ENCODE measurements around the gene SLITRK3.
"Not testable (repeated sequence)": the region's sequence is repeated elsewhere in the genome, so short reads cannot be mapped to it uniquely, and the experiment has no call there.

The SLITRK3 gene

DNA sequence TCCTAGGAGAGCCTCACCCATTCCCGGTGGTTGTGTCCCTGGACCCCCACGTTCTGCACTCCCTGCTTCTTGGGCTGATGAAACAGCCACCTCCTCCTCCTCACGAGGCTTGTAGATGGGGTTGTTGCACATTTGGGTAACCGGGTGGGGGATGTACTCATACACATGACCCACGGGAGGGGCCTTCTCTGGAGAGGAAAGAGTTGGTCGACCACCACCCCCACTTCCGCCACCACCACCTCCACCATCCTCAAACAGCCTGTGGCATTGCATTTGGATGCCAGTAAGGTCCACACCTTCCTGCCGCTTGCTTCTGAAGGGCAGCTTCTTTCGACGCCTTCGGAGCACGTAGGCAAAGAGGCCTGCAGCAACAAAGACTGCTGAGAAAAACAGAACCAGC lies 7.7 kb downstream of the SLITRK3 start:
- DNase-seq = no peak

DNA sequence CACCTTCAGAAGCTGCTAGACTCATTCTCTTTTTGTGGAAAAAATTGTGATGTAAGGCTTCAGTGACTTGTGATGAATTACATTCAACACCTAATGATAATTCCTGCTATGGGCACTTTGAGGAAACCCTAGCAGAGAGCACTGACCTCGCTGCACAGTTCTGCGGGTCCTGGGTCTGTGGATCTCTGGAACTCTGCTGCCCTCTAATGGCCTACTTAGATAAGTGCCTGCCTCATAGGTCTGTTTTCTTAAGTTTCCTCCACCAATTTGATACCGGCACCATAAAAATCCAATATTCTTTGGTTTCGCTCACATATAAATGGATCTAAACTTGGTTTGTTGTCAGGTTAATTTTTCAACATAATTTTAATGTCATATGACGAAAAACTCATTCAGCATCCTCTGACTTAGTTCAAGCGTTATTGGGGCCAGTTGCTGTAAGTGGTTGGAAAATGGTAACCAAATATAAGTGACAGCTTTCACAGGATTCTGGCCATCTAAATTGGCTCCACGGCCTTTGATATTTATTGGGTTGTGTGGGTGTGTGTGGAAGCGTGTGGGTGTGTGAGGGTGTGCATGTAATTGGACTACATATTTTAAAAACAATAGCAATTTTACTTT lies 10.4 kb downstream of the SLITRK3 start:
- peak in 1 of 2 donors; percentile 45 for DNase-seq

DNA sequence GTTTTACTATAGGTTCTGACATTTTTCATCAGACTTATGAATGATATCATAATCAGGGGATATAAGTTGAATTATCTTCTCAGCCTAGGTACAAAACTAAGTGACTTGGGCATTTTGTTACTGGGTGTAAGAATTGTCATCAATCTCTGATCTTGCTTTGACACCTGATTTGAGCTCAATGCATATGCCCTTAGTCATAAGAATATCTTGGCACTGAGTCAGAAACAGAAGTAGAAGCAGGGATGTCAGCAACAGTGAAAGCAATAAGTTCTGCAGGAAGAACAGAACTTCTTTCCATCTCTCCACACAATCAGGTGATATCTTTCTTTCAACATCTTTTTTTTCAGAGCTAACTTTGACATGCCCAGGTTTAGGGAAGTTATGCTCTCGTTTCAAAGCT lies 14.6 kb downstream of the SLITRK3 start:
- no peak for DNase-seq

DNA sequence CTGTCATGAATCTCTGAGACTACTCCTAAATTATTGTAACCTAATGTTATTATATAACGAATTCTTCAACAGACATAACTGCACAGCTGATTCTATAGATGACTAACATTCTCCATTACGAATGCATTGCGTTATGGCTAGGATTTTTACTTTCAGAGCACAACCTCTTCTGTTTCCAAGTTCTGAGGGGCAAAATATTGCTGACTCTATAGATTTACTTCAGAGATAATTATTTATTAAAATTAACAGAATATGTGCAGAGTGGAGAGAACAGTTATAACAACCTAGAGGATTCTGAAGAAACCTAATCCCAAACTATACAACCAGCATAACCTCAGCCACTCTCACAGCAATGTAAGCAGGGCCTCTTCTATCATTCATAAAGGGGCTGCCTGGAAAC lies 25.9 kb downstream of the SLITRK3 start:
- DNase-seq = no peak

DNA sequence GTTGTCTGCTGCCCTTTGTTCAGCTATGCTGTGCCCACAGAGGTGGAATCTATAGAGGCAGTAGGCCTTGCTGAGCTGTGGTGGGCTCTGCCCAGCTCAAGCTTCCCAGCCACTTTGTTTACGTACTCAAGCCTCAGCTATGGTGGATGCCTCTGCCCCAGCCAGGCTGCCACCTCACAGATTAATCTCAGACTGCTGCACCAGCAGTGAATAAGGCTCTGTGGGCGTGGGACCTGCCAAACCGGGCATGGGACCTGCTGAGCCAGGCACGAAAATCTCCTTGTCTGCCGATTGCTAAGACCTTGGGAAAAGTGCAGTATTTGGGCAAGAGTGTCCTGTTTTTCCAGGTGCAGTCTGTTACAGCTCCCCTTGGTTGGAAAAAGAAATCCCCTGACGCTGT lies 26.8 kb downstream of the SLITRK3 start:
- DNase-seq = no peak

DNA sequence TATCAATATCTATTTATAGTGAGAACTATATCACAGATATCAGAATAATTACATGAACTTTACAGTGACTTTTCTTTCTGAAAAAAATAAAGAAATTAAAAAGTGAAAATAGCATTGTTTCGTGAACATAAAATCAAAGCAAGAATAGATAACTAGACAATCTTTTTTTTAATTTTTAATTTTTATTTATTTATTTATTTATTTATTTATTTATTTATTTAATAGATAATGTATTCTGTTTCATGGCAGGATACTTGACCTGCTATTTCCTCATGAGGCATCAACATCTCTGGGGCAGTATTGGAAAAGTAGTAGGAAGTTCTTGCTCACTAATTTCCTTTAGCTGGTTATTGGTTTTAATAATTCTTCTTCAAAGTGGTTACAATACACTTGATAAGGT lies 33.3 kb downstream of the SLITRK3 start:
- no peak for DNase-seq

DNA sequence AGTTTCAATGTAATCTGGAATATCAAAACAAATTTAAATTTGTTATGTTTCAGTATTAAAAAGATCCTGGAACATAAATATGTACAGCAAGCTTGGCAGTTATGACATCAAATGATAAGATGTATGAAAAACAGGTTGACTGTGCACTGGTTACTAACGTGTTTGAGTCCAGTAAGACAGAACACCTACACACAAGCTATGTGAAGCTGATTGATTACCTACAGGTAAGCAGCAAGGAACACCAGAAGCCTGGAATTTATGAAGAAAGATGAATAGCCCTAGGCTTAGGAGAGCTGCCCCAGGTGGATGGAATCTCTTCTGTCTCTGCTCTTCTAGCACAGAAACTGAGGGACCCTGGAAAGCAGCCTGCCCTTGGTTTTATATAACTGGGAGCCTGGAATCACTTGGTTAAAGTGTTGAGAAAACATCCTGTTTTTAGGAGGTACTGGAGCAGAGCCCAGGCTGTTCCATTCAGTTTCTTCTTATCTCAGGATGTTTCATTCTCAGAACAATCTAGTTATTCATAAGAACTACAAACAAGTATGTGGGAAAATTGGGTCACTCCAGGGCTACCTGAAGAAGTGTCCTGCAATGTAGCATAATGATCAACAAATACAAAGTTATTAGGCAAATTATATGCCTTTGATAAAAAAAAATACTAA lies 36.3 kb downstream of the SLITRK3 start:
- DNase-seq = no peak

DNA sequence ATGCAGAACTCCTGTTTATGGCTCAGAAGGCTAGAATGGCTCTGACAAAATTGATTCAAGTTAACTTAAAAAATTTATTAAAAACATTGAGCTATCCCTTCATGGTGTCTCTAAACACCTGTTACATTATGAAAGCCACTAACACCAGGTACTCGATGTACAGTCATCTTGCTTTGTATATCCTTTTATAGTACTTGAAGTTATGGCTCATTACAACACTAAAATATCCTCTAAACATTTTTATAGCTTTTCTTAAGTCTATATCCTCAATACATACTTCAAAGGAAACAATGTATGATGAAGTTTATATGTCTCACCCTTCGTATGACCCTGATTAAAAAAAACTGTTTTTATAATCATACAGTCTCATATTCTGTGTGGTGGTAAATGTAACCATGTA lies 38.2 kb downstream of the SLITRK3 start:
- no peak for DNase-seq

DNA sequence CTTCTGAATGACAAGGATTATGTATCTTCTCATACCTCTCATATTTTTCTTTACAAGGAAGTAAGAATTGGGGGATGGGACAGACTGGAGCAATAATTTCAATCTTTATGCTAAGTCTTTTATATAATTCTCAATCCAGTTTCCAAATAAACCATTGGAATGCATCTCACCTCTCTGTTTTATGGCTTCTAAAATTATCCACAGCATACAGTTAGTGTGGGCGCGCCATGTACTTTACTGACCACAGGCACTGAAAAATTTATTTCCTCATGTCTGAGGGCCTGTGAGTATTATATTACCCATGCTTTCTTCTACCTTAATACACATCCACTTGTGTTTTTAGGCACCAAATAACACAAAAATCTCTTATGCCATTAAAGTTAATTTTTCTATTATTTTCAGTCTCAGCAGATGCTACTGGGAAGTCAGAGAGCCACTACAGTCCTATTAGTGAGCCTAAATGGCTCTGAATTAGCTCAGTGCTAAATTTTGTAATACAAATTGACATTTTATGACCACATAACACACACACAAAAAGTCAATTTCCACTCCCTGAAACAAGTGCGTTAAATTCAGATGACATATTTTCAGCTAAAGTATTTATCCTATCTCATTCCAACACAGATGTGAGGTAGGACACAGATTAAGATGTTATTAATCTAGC lies 39.3 kb downstream of the SLITRK3 start:
- no peak for DNase-seq

DNA sequence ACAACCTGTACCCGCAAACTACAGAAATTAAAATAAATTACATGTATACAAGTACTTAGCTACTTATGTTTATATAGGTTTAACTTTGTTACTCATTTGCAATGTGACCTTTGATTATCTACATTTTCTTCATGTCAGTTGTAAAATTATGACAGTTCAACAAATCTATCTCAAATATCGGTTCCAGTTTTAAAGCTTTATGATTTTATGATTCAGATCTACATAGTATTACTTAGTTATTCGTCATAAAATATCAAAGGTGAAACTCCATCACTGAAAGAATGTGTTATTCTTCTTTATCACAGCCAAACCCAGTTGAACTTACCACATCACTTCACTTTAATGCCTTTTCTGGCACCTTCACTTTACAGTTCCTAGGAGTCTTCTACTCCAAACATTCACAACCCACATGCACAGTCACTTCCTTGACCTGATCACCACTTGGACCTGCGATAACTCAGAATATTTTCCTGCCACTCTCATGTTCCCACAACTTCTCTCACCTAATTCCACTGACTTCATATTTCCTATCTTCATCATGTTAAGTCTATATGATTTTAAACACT lies 47.2 kb downstream of the SLITRK3 start:
- DNase-seq = no peak

DNA sequence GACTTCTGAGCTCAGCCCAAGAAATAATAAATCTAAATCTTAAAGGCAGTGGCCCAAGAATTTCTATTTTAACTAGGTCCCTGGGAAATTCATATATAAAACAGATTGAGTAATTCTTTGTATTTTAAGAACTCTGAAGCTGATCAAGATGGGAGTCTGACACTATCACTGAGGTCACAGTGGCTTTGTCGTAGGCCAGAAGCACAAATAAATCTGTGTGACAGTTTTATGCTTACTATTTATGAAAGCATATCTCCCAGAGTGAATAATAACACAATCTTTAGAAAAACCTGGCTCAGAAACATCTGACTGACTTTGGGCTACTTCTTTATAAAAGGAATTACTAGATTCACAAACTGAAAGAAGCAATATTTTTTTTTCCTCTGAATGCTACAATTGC lies 51.9 kb downstream of the SLITRK3 start:
- no peak for DNase-seq

DNA sequence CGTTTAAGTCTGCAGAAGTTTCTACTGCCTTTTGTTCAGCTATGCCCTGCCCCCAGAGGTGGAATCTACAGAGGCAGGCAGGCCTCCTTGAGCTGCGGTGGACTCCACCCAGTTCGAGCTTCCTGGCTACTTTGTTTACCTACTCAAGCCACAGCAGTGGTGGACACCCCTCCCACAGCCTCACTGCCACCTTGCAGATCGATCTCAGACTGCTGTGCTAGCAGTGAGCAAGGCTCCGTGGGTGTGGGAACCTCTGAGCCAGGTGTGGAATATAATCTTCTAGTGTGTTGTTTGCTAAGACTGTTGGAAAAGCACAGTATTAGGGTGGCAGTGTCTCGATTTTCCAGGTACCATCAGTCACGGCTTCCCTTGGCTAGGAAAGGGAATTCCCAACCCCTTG lies 56.3 kb downstream of the SLITRK3 start:
- DNase-seq = not testable (repeated sequence)

Data from bone marrow (tissue), 2 donors.